HG02759 (cell line): ENCODE measurements around the gene ZNF511.

Experiments used
- ATAC-seq: cut with Tn5 transposase; IDR thresholded peaks from one replicate; pipeline ENCODE4 v1.9.1; 2021; ENCODE audit warnings: mild to moderate bottlenecking, moderate library complexity; ENCODE audit not compliant: unreplicated experiment

Gene ZNF511

DNA sequence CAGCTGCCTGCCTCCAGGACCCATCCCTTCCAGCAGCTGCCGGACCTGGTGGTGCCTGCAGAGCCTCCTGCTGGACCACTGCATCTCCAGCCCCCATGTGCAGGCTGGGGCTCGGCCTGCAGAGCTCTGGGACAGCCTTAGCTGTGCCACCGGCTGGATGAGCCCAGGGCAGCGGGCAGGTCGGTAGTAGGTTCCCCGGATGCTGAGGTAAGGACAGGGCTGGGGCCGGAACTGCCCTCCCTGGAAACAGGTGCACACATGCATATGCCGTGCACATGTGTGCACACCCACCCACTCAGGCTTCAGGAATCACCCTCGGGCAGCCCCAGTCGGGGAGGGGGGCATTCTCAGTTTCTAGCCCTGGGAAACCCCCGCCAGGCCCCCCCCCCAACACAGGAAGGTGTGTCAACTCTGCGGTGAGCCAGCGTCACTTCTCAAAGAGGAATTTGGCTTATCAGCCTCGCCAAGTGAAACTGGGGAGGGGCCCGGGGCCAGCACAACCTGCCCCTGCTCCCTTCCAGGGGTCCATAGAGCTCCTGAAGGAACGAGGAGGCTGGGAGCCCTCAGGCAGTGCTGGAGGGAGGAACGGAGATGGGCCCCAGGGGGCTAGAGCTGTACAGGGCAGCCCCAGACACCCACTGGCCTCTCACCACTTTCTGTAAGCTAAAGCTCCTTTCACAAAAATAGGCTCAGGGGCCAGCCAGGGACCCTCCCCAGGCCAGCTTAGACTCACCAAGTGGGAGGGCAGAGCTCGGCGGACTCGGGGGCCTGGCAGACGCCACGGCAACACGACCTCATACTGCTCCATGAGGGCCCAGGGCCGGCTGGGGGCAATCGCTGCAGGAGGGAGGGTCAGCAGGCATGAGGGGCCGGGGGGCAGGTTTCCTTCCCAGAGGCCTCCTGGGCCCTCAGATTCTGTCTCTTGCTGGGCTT lies 33.7 kb upstream of the ZNF511 start:
- peak; percentile 57 for ATAC-seq

DNA sequence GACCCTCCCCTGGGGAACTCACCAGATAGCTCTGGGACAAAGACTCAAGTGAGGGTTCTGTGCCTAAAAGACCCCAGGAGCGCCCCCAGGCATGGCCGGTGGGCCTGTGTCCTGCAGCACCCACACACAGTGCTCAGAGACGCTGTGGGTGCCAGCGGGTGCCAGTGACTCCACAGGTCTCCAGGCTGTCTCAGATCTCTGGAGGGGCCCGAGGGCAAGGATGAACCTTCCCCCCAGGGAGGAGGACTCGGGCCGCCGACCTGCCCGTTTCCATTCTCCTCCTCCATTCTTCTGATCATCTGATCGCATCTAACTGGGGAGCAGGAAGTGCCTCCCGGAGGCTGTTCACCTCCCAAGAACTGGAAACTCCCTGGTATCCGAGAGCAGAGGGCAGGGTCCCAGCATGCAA lies 33.0 kb upstream of the ZNF511 start:
- peak; percentile 36 for ATAC-seq

DNA sequence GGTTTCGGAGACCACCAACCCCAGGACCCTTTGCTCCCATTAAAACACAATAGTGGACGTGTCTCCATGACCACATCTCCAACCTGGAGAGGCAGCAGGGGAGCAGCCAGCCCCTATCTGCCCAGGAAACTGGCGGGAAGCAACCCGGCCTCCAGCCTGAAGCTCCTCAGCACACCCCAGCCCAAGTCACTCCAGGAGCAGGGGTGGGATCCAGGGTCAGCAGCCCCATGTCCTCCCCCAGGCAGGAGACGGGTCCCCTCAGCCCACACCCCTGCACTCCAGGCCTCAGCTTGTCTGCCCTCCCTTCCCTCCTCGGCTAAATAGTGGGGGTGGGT lies 32.6 kb upstream of the ZNF511 start:
- ATAC-seq = no peak

DNA sequence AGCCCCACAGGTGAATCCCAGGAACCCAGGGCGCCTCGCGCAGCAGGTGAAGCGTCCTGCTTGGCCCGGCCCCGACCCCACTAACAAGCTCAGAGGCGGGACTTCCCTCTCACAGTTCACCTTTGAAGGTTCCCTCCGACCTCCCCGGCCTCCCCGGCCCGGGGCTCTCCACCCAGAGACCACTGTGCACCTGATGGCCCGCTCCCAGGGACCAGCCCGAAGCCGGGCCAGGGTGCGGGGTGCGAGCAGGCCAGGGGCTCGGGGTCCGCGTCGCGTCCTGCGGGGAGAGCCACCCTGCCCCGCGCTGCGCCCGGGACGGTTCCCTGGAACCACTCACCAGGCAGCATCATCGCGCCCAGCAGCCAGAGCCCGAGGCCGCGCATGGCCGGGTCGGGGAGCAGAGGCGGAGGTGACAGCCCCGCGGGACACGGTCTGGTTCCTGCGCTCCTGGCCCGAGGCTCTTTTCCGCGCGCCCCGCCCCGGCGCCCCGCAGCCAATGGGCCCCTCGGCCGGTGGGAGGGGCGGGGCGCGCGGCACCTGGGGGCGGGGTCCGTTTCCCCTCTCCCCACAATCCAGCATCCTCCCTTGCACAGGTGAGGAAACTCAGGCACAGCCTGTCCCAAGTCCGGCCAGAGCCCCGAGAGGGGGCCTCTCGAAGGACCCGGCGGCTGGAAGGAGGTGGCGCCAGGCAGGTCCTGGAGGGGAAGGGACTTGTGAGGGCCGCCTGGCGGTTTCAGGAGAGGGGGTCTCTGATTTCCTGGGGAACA lies 32.1 kb upstream of the ZNF511 start, which contains the start of gene ADAM8:
ADAM8 (minus strand) TSS at position 434 of the 767 bp plus-strand sequence; CDS start at position 383, 51 bp downstream.
- ATAC-seq = peak; percentile 48

DNA sequence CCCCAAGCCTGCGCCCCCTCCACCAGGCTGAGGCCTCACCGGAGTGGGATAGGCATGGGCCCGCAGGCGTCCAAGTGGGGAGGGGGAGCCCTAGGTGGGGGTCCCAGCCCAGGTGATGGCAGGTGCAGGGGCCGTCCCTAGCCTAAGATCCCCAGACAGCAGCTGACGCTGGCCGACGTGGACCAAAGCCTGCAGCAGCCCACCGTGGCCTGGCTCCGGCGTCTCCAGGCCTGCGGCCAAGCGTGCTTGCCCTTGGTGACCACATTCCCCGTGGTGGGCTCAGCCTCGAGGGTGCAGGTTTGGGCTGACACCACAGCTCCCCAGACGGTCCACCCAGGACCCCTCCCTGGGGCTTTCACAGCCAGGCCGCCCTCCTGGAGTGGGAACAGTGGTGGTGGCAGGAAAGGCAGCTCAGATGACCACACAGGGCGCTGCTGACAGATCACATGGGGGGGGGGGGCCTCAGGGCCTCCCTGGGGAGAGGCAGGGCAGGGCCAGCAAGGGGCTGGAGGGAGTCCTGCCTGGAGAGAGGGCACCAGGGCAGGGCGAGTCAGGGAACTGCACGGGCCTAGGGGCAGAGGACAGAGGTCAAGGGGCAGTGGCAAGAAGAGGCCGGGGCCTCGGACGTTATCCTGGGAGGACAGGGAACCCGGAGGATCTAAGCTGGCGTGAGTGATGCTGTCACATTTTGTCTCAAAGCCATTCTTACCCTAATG lies 31.3 kb upstream of the ZNF511 start:
- ATAC-seq = no peak

DNA sequence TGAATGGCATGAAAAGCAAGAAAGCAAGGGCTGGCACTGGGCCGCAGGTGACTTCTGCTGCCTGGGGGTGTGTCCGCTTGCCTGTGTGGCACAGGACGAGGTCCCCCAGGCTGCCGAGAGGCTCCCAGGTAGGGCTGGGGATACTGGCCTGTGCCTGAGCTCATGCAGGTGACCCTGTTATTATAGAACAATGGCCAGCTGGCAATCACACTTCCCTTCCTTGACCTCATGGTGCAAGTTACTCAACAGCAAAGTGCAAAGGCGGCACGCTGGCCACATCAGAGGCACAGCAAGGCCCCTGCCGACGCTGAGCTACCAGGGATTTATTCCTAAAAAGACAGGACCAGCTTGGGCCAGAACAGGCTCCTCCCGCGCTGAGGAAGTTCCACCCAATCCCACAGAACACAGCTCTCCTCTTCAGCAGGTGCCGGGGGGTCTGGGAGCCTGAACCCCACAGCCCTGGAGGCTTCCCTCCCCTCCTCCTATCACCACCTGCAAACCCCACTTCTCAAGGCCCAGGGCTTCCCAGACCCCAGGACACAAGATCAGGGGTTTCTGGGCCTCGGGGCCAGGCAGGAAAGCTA lies 30.6 kb upstream of the ZNF511 start:
- no peak for ATAC-seq

DNA sequence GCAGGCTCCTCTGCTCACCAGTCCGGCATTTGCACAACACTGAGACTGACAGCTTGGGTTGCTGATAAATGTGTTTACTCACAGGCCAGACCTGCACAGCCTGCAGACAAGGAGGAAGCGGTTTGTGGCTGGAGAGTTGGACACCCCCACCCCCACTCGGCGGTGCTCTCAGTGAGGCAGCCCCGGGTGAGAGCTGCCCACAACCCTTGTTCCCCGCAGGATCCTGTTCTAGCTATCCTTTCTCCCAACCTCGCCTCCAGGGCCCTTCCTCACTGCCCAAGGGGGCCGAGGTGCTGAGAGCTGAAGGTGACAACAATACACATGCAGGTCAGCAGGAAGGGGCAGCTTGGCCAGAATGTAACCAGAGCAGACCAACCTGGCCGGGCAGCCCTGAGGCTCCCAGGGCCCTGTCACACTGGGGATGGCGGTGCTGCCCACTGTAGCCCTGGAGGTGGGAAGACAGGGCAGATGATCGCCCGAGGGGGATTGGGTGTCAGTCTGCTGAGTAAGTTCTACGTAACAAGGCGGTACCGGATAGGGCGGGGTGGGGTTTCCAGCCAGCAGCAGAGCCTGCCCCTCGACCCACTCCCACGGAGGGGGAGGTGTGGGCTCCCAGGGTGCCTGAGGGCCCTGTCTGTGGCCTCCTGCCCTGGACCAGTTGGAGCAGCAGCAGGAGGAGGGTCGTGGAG lies 30.0 kb upstream of the ZNF511 start:
- ATAC-seq = peak; percentile 43

DNA sequence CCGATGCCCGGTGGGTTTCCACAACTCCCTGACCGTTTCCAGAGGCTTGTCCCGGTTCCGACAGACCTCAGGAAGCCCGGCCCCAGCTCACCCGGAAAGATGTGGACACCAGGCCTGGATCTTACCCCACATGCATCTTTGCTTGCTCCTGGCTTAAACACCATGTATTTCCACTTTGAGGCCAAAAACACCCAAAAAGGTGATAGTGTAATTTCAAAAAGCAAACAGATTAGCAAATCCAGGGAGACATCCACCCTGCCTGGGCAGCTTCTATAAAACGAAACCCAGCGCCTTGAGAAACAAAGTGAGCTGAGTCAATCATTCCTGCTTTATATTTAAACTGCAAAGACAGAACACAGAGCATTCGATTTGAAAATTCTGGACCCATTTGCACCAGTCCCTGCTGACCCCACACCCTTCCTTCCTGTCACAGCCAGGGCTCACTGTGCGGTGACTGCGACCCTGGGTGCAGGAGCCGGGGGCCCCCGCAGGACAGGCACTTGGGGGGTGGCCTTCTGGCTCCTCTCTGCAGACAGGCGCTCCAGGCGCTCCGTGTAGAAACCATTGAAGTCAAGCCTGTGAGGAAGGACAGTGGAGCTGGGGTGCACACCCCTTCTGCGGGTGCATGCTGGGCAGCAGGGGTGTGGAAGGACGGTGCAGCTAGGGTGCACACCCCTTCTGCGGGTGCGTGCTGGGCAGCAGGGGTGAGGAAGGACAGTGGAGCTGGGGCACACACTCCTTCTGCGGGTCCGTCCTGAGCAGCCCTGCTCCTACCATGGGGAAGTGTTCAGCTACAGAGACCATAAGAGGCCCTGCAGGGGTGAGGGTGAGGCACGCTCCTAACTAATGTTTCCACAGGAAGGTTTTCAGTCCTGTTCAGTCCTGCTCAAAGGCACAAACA lies 29.1 kb upstream of the ZNF511 start:
- ATAC-seq = no peak

DNA sequence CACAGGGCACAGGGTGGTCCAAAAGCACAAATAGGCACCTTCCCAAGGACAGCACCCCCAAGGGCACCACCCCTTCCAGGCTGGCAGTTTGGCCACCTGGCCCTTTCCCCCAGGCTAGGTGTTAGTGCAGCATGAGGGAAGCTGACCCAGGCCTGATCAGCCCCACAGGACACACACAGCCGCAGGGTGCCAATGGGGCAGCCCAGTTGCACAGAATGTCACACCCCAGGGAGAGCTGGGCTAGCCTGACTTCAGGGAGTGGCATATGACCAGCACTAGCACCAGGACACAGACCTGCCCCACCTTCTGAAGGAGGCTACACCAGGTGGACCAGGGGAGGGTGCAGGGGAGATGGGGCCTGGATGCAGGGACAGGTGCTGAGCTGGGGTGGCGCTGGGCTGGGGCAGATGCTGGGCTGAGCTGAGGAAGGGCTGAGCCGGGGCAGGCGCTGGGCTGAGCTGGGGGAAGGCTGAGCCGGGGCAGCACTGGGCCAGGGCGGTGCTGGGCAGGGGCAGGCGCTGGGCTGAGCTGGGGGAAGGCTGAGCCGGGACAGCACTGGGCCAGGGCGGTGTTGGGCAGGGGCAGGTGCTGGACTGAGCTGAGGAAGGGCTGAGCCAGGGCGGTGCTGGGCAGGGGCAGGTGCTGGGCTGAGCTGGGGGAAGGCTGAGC lies 28.2 kb upstream of the ZNF511 start:
- no peak for ATAC-seq

DNA sequence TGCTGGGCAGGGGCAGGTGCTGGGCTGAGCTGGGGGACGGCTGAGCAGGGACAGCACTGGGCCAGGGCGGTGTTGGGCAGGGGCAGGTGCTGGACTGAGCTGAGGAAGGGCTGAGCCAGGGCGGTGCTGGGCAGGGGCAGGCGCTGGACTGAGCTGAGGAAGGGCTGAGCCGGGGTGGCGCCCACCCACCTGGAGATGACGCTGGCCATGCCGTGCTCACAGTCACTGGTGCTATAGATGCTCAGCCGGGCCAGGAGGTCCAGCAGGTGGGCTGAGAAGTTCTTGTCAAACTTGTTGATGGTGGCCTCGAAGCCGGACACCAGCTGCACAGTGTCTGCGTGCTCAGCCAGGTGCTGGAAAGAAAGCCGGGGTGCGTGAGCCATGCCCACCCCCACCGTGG lies 27.6 kb upstream of the ZNF511 start:
- no peak for ATAC-seq

DNA sequence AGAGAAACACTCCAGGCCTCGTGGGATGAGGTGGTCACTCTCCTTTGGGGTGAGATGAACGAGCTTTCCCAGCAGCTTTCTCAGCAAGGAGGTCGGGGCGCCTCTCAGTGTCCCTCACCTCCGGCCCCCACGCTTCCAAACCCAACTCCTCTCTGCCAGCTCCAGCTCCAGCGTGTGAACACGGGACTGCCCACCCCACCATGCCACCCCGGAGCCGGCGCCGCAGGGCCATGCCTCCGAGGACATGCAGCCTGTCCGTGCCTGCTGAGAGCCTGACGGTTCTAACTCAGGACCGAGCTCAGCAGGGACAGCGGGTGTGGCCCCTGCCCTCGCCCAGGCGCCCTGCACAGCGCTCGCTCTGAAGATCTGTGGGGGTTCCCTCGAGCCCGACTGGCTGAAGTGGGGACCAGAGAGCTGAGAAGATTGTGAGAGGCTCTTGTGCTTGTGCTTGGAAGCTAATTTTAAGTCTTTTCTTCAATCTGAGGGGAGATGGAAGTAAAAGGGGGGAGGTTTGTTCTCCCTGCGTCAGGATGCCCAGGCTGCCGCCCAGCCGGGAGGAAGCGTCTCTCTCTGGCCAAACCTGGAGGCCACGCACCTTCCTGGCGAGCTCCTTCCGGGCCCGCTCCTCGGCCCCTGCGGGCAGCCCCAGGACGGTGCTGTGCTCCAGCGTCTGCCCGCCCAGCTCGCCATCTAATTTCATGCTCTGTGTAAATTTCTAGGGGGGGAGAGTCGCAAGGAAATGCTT lies 26.9 kb upstream of the ZNF511 start:
- ATAC-seq = no peak

DNA sequence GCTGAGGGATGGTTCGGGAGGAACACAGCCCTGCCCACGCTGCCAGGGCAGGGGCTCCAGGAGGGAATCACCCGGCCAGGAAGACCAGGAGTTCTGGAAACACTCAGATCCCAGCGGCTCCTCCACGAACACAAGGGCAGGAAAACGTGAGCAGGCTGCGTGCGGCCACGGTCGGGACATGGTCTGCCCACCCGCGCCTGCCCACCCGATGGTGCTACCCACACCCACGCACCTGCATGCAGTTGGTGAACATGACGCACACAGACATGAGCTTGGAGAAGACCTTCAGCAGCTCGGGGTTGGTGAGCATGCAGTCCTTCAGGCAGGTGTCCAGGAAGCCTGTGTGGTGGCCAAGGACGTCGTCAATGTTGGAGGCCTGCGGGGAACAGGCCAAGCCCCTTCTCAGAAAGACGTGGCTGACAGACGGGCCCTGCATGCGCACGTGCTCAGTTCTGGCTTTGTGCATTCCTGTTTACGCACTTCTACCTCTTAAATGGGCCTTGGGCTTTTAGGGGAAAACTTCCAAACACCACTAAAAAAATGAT lies 25.8 kb upstream of the ZNF511 start:
- ATAC-seq = no peak

DNA sequence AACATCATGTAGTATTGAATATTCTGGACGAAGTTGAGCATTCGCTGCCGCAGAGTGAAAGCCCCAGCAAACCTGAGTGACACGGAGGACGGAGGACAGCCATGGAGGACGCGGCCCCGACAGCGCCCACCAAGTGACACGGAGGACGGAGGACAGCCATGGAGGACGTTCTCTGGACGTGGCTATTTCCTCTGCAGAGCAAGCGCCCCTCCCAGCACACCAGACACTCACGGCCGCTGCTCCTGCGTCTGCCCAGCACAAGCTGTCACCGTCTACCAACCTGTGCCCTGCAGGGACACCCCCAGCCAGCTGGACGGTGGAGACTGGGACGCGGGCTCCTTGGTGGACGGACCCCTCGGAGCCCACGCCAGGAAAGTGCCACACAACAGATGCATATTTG lies 24.8 kb upstream of the ZNF511 start:
- no peak for ATAC-seq

DNA sequence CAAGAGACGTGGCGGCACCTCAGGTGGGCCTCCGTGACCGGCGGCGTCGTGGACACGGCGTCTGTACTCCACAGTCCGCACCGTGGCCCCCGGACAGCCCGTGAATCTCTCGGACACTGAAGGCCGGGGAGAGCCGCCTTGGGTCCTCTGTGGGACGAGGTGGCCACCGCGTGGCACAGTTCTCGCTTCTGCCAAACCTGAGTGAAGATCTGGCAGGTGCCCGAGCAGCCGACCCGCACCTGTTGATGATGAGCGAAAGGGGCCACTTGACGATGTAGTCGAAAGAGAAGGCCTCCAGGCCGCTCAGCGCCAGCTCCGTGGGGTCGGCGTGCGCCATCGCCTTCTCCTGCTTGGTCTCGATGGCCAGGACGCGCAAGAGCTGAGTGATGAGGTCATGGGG lies 23.5 kb upstream of the ZNF511 start:
- no peak for ATAC-seq

DNA sequence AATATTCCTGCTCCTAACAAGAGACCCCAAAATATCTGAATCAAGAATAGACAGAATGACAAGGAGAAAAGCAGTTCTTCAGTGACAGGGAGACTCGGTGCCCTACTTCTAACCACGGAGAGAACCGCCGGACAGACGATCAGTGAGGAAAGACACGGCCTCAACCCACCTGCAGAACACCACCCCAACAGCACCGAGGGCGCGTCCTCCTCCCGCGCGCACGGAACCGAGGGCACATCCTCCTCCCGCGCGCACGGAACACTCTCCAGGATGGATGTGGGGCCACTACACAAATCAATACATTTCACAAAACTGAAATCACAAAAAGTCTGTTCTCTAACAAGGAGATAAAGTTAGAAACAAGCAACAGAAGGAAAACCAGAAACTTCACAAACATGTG lies 22.3 kb upstream of the ZNF511 start:
- ATAC-seq = no peak

DNA sequence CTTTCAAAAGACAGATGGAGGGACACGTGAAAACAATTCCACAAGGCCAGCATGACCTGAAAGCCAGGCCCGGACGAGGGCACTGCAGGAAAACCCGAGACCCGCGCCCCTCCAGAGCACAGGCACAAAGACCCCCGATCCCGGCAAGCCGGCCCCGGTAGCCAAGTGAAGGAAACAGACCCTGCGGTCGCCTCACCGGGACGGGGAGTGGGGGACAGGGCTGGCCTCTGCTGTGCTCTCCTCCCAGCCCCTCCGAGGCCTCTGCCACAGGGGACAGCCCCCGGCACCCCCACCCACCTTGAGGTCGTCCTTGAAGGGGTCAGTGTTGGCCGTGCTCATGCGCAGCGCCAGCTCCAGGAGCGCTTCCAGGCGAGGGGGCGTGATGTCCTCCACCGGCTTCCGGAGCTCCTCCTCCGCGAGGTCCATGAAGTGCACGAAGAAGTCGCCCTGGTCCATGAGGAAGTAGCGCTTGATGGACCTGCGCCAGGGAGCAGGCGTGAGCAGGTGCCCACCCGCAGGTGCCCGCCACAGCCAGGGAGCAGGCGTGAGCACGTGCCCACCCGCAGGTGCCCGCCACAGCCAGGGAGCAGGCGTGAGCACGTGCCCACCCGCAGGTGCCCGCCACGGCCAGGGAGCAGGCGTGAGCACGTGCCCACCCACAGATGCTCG lies 20.7 kb upstream of the ZNF511 start:
- ATAC-seq = no peak

DNA sequence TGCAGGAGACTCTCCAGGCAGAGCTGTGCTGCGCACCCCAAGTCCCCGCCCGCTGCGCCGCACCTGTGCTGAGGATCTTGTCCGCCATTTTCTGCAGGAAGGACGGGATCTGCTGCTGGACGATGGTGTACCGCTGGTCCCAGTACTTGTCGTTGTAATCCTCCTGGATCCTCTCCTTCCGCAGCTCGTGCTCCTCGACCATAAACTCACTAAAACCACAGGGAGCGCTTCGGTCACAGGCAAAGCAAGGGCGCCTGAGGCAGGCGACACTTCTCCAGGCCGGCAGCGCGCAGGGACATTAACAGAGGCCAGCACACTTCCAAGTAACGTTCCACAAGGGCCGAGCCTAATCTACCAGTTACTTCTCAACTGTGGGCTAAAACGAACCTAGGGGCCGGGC lies 19.0 kb upstream of the ZNF511 start:
- no peak for ATAC-seq
